Hepatocyte (in vitro differentiated cells): ENCODE data around the gene HRH4. TPM values are rescaled to one million over a fixed set of nuclear protein-coding genes. Genes with fewer than 3 reads are reported as not detected.
A peak's percentile ranks its signal among the peaks of the same experiment; 100 is the strongest.

ENCODE experiments used
- DNase-seq: peaks from one replicate; pipeline ENCODE4 v3.0.0-alpha.2; 2016; ENCODE audit warnings: low spot score
- H2AFZ ChIP-seq: fragments of 200-600 bp; sonication (generic); 2 replicates; pipeline ENCODE4 v1.6.0; 2016; ENCODE audit warnings: antibody characterized with exemption, mild to moderate bottlenecking
- H3K27ac ChIP-seq: fragments of 200-600 bp; sonication (generic); 2 replicates; pipeline ENCODE4 v1.5.1; 2016; ENCODE audit warnings: mild to moderate bottlenecking
- H3K27me3 ChIP-seq: fragments of 200-600 bp; sonication (generic); 2 replicates; pipeline ENCODE4 v1.6.1; 2016
- H3K36me3 ChIP-seq: fragments of 200-600 bp; sonication (generic); replicated peaks from 2 replicates; pipeline ENCODE4 v1.5.1; 2016; ENCODE audit warnings: low read depth; ENCODE audit not compliant: insufficient read depth
- H3K4me1 ChIP-seq: fragments of 200-600 bp; sonication (generic); 2 replicates; pipeline ENCODE4 v1.5.1; 2016; ENCODE audit warnings: mild to moderate bottlenecking, moderate library complexity; ENCODE audit not compliant: insufficient read depth
- H3K4me2 ChIP-seq: fragments of 200-600 bp; sonication (generic); 2 replicates; pipeline ENCODE4 v1.6.0; 2016
- H3K4me3 ChIP-seq: fragments of 200-600 bp; sonication (generic); 2 replicates; pipeline ENCODE4 v1.5.1; 2016; ENCODE audit warnings: mild to moderate bottlenecking
- H3K79me2 ChIP-seq: fragments of 200-600 bp; sonication (generic); 2 replicates; pipeline ENCODE4 v1.6.0; 2017; ENCODE audit warnings: mild to moderate bottlenecking
- H3K9me2 ChIP-seq: fragments of 200-600 bp; sonication (generic); replicated peaks from 2 replicates; pipeline ENCODE4 v1.6.0; 2017; ENCODE audit warnings: mild to moderate bottlenecking; ENCODE audit not compliant: insufficient read depth
- H3K9me3 ChIP-seq: fragments of 200-600 bp; sonication (generic); 2 replicates; pipeline ENCODE4 v1.5.1; 2016; ENCODE audit warnings: low read depth, mild to moderate bottlenecking
- H4K20me1 ChIP-seq: fragments of 200-600 bp; sonication (generic); 2 replicates; pipeline ENCODE4 v1.6.0; 2016; ENCODE audit warnings: mild to moderate bottlenecking; ENCODE audit not compliant: insufficient read depth, poor library complexity, severe bottlenecking
- CTCF ChIP-seq: fragments of 200-600 bp; sonication (generic); IDR thresholded peaks from 2 replicates; pipeline ENCODE4 v1.5.1; 2016; ENCODE audit warnings: antibody characterized with exemption, mild to moderate bottlenecking; ENCODE audit not compliant: poor library complexity
- EZH2 ChIP-seq: fragments of 200-600 bp; sonication (generic); IDR thresholded peaks from 2 replicates; pipeline ENCODE4 v1.6.1; 2016; ENCODE audit warnings: antibody characterized with exemption, mild to moderate bottlenecking, borderline replicate concordance
- EZH2phosphoT487 ChIP-seq: fragments of 200-600 bp; sonication (generic); IDR thresholded peaks from one replicate; pipeline ENCODE4 v1.6.1; 2018; ENCODE audit warnings: antibody characterized with exemption, mild to moderate bottlenecking, low read depth, moderate library complexity; ENCODE audit not compliant: unreplicated experiment, severe bottlenecking
- WGBS: methylation state at CpG from one replicate; pipeline ENCODE4 v1.1.6; 2016; ENCODE audit warnings: low lambda C conversion rate; ENCODE audit errors: missing lambda C conversion rate; 5-methylcytosine and 5-hydroxymethylcytosine counted together
- polyA plus RNA-seq: library from polyadenylated mRNA; unstranded; fragments of >200 nt; fragmentation: Nextera tagmentation; extraction: Ambion mirVana; gene quantifications from 2 replicates; pipeline ENCODE4 v1.2.1, GENCODE V29; 2016
- total RNA-seq: library from RNA; depleted of rRNA; stranded (reverse); fragments of >200 nt; gene quantifications from 2 replicates; pipeline ENCODE4 v1.2.3, GENCODE V29; 2014

Gene HRH4
- total and polyA plus RNA-seq, 2 experiments from 2014 or later: not detected

- Histone ChIP-seq H3K4me3 (no peak overlapping the region), H3K9me2 (no peaks in the 10 kb centered on the region), H4K20me1 (no peaks in the 10 kb centered on the region), H3K9me3 (no peaks in the 10 kb centered on the region), H3K4me1 (no peaks in the 10 kb centered on the region), H3K36me3 (no peaks in the 10 kb centered on the region), H3K4me2 (no peak overlapping the region), H3K27ac (no peak overlapping the region), H3K79me2 (no peaks in the 10 kb centered on the region), H3K27me3 (no peaks in the 10 kb centered on the region), H2AFZ (no peak overlapping the region)
- no peak for DNase-seq
- WGBS: 88% methylated on average over 3 of the region's 3 CpGs
- TF ChIP-seq EZH2phosphoT487 (no peak), EZH2 (no peak), CTCF (no peak)
Measured at GRCh38 chr18:24485681-24486080, 25.2 kb downstream of the HRH4 start.

GRCh38 chr18:24486684-24487083 is 26.2 kb downstream of the HRH4 start:
- H3K4me1 ChIP-seq: no peaks in the 10 kb centered on the region
- H3K4me2 ChIP-seq: no peak overlapping the region
- no peaks in the 10 kb centered on the region for H3K79me2 ChIP-seq
- H4K20me1 ChIP-seq: no peaks in the 10 kb centered on the region
- no peaks in the 10 kb centered on the region for H3K9me3 ChIP-seq
- 92% methylated on average over 9 of the region's 9 CpGs for WGBS
- no peaks in the 10 kb centered on the region for H3K9me2 ChIP-seq
- no peaks in the 10 kb centered on the region for H3K27me3 ChIP-seq
- no peaks in the 10 kb centered on the region for H3K36me3 ChIP-seq
- no peak for DNase-seq
- TF ChIP-seq CTCF: no peak
- no peak for TF ChIP-seq EZH2
- no peak for TF ChIP-seq EZH2phosphoT487
- H2AFZ ChIP-seq: no peak overlapping the region
- no peak overlapping the region for H3K27ac ChIP-seq
- no peak overlapping the region for H3K4me3 ChIP-seq

GRCh38 chr18:24488824-24489493 is 28.5 kb downstream of the HRH4 start:
- H3K79me2 ChIP-seq: no peaks in the 10 kb centered on the region
- H3K4me1 ChIP-seq: no peaks in the 10 kb centered on the region
- H2AFZ ChIP-seq: no peak overlapping the region
- no peaks in the 10 kb centered on the region for H3K9me2 ChIP-seq
- no peaks in the 10 kb centered on the region for H3K27me3 ChIP-seq
- H3K4me2 ChIP-seq: no peak overlapping the region
- H3K36me3 ChIP-seq: no peaks in the 10 kb centered on the region
- no peak overlapping the region for H3K4me3 ChIP-seq
- peak; percentile 79 for TF ChIP-seq CTCF
- TF ChIP-seq EZH2: no peak
- H3K27ac ChIP-seq: no peak overlapping the region
- WGBS: 40% methylated on average over 7 of the region's 7 CpGs
- no peaks in the 10 kb centered on the region for H3K9me3 ChIP-seq
- peak; percentile 62 for DNase-seq
- no peaks in the 10 kb centered on the region for H4K20me1 ChIP-seq

- Histone ChIP-seq H3K27ac (no peak overlapping the region), H3K4me1 (no peaks in the 10 kb centered on the region), H2AFZ (no peak overlapping the region), H3K9me3 (no peaks in the 10 kb centered on the region), H3K9me2 (no peaks in the 10 kb centered on the region), H3K36me3 (no peaks in the 10 kb centered on the region), H4K20me1 (no peaks in the 10 kb centered on the region), H3K4me3 (no peak overlapping the region), H3K27me3 (no peaks in the 10 kb centered on the region), H3K79me2 (no peaks in the 10 kb centered on the region), H3K4me2 (no peak overlapping the region)
- WGBS: 58% methylated on average over 4 of the region's 4 CpGs
- TF ChIP-seq EZH2 (no peak), EZH2phosphoT487 (no peak), CTCF (no peak)
- DNase-seq: no peak
Measured at GRCh38 chr18:24490539-24490938, 30.1 kb downstream of the HRH4 start.
